NCI-H2107 treated with DMSO at 0.1 percent for 48 hours (cell line): Measurements from ENCODE around the gene GRHPR.
A peak's percentile ranks its signal among the peaks of the same experiment; 100 is the strongest.
"Not testable (repeated sequence)": the region's sequence is repeated elsewhere in the genome, so short reads cannot be mapped to it uniquely, and the experiment has no call there.

Experiments used
- DNase-seq: peaks from one replicate; lab custom pipeline; 2025; ENCODE audit not compliant: unreplicated experiment; lab: John Stamatoyannopoulos, UW

Gene GRHPR

DNA sequence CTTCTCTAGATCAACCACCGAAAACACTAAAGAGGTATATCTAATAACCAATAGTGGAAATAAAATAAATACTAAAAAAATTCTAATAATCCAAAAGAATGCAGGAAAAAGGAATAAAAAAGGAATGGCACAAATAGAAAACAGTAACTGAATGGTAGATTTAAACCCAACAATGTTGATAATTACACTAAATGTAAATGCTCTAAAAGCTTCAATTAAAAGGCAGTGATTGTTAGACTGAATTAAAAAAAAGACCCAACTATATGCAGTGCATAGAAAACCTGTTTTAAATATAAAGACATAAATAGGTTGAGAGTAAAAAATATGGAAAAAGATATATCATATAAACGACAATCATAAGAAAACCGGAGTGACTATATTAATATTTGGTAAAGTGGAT is 51.9 kb downstream of the GRHPR start:
- no peak for DNase-seq

DNA sequence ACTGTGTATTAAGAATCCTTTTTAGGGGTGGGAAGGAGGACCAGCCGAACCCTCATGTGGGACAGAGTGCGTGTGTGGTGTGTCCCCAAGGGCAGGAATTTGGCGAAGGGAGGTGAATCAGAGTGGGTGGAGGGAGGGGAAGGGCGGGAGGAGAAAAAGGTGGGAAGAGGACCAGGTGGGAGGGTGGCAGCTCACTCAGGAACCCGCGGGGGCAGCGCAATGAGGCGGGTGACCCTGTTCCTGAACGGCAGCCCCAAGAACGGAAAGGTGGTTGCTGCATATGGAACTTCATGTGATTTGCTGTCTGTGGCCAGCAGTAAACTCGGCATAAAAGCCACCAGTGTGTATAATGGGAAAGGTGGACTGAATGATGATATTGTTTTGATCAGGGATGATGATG is 54.4 kb downstream of the GRHPR start:
- DNase-seq, result no peak

DNA sequence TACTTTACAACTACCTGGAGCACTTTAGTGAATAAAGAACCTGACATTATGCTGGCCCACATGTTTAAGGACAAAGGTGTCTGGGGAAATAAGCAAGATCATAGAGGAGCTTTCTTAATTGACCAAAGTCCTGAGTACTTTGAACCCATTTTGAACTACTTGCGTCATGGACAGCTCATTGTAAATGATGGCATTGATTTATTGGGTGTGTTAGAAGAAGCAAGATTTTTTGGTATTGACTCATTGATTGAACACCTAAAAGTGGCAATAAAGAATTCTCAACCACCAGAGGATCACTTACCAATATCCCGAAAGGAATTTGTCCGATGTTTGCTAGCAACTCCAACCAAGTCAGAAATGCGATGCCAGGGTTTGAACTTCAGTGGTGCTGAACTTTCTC is 54.9 kb downstream of the GRHPR start:
- not testable (repeated sequence) for DNase-seq

DNA sequence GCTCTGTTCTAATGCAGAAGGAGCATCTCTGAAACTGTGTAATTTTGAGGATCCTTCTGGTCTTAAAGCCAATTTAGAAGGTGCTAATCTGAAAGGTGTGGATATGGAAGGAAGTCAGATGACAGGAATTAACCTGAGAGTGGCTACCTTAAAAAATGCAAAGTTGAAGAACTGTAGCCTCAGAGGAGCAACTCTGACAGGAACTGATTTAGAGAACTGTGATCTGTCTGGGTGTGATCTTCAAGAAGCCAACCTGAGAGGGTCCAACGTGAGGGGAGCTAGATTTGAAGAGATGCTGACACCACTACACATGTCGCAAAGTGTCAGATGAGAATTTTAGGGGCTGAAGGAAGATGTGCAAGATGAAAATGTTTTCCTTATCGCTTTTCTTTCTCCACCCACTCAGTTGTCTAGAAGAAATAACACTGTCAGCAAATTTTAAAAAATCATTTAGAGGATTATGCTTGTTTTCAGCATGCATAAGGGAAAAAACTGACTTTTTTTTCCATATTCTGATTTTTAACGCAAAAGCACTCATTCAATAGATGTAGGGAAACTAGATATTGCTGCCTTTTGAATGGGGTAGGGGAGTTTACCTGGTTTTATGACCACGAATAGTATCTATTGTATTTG is 55.6 kb downstream of the GRHPR start:
- DNase-seq, result not testable (repeated sequence)

DNA sequence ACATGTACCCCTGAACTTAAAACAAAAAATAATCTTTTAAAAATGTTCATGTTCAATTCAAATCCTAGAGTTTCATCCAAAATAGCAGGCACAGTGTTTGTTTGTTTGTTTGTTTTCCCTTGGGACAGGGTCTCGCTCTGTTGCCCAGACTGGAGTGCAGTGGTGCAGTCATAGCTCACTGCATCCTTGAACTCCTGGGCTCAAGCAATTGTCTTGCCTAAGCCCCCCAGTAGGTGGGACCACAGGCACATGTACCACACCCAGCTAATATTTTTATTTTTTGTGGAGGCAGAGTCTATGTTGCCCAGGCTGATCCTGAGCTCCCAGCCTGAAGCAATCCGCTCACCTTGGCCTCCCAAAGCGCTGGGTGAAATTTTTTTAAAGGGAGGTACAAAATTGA is 58.3 kb downstream of the GRHPR start:
- DNase-seq, result no peak

DNA sequence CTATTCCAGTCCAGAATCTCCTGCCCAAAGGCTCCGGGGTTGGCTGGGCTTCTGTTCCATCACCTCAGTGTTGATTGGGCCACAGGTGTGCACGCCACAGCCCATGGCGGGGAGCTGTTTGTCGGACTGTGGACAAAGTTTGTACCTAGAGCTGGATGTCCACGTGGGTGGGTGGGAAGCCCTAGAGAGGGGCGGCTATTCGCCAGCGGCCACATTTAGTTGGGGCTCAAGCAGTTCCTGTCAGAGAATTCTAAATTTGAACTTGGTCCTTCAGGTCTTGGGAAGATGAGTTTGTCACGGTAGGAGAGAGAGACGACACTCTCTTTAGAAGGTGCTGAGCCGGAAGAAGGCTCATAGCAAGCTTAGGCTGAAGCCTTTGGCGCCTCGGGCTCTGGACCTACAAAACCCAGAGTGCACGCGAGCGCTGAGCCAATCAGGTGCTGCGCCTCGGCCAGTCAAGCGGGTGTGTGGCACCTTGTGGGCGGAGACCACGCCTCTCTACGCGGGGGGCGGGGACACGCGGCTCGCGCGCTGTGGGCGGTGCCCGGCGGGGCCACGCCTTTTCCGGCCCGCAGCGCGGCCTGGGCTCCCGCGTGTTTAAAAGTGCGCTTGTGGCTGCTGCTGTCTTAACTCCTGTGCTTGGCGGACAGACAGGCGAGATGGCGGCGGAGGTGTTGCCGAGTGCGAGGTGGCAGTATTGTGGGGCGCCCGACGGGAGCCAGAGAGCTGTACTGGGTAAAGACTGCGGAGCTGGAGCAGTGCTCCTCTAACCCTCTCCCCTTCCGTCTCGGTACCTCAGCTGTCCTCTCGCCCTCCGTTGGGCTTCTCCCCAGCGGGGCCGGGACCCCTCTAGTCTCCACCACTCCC is 63.1 kb downstream of the GRHPR start, which contains the start of gene POLR1E:
Gene POLR1E (plus strand): TSS at position 560 of the 867 bp plus-strand sequence. CDS start 100 bp downstream, at position 660.
- peak; percentile 64 for DNase-seq

DNA sequence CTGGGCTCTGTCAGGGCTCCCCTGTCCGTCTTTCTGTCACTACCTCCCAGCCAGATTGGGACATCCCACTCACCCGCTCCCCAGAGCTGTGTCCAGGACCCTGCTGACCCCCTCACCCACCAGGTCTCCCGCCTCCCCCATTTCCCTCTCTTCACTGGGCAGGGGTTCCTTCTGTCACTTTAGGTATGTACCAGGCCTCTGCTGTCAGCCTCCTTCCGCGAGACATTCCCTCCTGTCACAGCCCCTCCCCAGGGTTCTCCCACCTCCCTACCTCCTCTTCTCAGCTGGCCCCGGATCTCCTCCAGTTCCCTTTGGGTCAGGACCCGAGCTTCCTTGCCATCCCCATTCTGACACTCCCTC is 63.7 kb downstream of the GRHPR start:
- DNase-seq, result no peak
